Spleen (tissue), 7 donors: Measurements from ENCODE around the gene GNAS-AS1.

Source experiments
- POLR2A ChIP-seq, 3 donors: fragments of 450-650 bp; IDR thresholded peaks; one replicate each; pipeline ENCODE4 v1.5.1; 2017; ENCODE audit warnings: antibody characterized with exemption in 3 of 3, mild to moderate bottlenecking in 1 of 3
- POLR2AphosphoS5 ChIP-seq, 3 donors: sonication (generic); formaldehyde crosslinking; IDR thresholded peaks; one replicate each; pipeline ENCODE4 v1.5.1; 2017; ENCODE audit warnings: antibody characterized with exemption in 3 of 3
- TF ChIP-seq, protein P1 (sequence below), 11 experiments: fragments of 200-600 bp in 7 of 11; fragments of 450-650 bp in 4 of 11; sonication (generic) in 4 of 11; IDR thresholded peaks in 8 of 11; conservative IDR thresholded peaks in 3 of 11; 1 replicate in 7 of 11; 2 replicates in 4 of 11; pipeline versions ENCODE4 v1.4.0 to v1.8.0; 2016 to 2021; ENCODE audit warnings: antibody characterized with exemption in 11 of 11, inconsistent platforms in 4 of 11, mild to moderate bottlenecking in 1 of 11
- donor health status: DM: no; HTN: no; CAD: no; lungs with moderate emphysema.
- donor health status: DM: no; HTN: no; CAD: no.
- donor health status: DM: no; HTN: no; CAD: no.

DNA sequence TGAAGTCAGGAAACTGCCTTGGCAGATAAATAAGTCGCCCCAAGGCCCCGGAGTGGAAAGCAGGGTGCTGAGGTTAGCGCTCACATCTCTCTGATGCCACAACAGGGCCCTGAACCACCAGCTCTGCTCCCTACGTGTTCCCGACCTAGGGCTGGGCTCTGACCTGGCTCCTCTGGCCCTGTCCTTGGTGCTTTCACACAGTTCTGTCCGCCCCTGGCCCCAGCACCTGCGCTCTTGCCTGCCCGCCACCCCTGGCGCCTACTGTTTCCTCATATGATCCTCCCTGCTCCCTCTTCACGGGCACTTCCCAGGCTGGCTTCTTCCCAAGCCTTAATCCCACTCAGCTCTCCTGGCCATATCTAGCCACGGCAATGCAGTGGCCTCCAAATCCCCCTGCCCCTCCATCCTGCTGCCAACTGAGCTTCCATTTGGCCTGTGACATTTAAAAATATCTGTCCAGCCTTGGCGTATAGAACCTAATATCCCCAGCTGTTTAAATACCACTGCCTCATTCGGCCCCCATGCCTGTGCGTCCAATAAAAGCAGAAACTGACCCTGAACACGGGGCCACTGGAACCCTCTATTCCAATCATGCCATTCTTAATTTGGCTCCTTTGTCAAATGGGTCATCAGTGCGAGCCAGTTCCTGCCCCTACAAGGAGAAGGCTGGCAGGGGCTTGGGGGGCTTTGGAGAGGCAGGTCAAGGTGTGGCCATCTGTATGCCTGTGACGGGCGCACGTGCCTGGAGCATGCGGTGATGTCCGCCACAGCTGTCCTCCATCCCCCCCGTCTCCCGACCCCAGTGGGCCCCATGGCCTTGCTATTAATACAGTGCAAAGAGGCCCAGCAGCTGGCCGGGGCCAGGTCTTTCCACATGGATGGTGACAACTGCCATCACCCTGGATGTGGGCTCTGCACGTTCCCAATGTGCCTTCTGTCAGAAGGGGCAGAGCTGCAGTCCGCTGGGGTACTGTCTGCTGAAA, 27.7 kb downstream of the GNAS-AS1 start:
- TF ChIP-seq, protein P1, sequence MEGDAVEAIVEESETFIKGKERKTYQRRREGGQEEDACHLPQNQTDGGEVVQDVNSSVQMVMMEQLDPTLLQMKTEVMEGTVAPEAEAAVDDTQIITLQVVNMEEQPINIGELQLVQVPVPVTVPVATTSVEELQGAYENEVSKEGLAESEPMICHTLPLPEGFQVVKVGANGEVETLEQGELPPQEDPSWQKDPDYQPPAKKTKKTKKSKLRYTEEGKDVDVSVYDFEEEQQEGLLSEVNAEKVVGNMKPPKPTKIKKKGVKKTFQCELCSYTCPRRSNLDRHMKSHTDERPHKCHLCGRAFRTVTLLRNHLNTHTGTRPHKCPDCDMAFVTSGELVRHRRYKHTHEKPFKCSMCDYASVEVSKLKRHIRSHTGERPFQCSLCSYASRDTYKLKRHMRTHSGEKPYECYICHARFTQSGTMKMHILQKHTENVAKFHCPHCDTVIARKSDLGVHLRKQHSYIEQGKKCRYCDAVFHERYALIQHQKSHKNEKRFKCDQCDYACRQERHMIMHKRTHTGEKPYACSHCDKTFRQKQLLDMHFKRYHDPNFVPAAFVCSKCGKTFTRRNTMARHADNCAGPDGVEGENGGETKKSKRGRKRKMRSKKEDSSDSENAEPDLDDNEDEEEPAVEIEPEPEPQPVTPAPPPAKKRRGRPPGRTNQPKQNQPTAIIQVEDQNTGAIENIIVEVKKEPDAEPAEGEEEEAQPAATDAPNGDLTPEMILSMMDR (IDR thresholded peaks at IDR 0.05 in 8 of 11, conservative IDR thresholded peaks at IDR 0.05 in 3 of 11), result no peak
- no peak for TF ChIP-seq POLR2AphosphoS5 (IDR thresholded peaks at IDR 0.05)
- no peak for TF ChIP-seq POLR2A (IDR thresholded peaks at IDR 0.05)
